ENCODE results near the gene TGM1.

TGM1 gene

GRCh38 chr14:24291446-24292117, 28.6 kb upstream of the TGM1 start:
- DNase-seq, result no peak

- no peak for DNase-seq
Observed at GRCh38 chr14:24290746-24291145, 27.8 kb upstream of the TGM1 start.

DNA sequence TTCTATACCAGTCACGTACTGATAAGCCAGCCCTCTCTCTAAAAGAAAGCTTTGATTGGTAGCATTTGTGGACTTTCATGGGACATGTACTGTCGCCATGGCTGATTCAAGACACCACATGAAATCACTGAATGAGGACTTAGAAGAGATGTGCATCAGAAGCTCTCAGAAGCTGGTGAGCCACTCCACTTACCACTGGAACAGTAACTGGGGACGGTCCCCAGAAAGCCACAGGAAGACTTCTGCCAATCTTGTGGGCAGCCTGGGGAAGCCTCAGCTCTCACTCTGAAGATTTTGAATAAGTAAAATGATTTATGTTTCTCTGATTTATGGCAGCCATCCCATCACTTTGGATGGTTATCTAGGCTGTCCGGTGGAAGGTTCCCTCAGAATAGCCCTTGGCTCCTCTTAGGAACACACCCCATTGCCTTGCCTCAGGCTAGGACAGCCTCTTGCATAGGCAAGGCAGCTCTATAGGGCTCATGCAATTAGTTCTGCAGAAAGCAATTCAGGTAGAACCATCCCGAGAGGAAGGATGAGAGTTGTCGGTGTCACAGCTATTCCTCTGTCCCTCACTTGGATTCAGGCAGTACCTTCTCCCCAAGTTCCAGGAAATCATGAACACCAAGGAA, 26.8 kb upstream of the TGM1 start:
- no peak for DNase-seq

GRCh38 chr14:24286996-24287395, 24.0 kb upstream of the TGM1 start:
- no peak for DNase-seq

DNA sequence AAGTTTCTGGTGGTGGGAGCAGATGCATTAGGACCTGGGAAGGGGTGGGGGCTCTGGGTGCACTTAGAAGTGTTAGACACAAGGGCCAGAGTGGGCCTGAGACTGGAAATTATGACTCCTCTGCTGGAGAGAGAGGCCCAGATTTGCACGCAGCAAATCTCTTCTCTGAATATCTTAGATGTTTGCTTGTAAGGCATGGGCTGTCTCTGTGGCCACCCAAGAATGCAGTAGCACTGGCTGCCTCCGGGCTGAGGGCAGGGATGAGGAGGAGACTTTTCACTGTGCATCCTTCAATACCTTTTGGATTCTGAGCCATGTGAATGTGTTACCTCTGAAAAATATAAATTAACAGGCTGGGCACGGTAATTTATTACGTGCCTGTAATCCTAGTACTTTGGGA, 22.4 kb upstream of the TGM1 start:
- no peak for DNase-seq

GRCh38 chr14:24284501-24285035, 21.6 kb upstream of the TGM1 start:
- DNase-seq, result no peak

GRCh38 chr14:24283796-24284460, 21.0 kb upstream of the TGM1 start:
- no peak for DNase-seq

- no peak for DNase-seq
Observed at GRCh38 chr14:24282736-24283135, 19.8 kb upstream of the TGM1 start.

DNA sequence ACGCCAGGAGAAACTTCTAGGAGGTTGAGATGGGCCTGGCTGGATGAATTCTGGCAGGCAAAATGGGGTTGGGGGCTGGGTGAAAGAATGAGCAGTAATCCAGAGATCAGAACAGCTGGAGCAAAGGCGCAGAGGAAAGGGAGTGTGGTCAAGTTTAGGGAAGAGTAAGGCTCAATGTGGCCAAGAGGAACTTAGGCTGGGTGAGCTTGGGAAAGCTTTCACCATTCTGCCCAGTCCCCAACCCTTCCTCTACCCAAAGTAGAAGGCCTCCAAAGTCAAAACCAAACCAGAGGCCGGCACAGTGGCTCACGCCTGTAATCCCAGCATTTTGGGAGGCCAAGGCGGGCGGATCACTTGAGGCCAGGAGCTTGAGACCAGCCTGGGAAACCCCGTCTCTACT, 18.7 kb upstream of the TGM1 start:
- no peak for DNase-seq

DNA sequence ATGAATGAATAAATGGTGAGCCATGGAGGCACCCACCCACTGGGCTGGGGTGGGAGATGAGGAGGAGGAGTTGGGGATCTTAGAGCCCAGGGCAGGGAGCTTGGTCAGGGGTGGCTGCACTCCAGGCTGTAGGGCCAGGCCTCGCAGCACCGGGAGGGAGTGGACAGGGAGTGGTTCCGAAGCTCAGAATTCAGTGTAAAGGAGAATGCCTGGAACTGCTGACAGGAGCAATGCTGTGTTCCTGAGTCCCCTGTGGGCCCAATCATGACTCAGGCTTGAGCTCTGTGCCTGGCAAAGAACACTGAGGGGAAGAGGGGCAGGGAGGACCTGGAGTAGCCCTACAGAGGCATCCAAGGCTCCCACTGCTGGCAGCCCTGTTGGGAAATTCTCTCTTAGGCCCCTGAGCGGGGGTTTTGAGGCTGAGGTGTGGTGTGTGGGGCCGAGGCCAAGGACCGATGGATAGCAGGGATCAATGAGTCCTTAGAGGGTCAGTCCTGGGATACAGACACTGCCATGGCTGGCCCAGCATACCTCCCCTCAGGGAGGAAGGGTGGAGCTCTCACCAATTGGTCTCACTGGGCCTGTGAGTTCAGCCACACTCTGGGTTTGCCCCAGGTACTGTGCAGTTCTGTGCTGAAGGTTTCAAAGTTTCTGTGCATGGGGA, 18.0 kb upstream of the TGM1 start:
- DNase-seq, result no peak

DNA sequence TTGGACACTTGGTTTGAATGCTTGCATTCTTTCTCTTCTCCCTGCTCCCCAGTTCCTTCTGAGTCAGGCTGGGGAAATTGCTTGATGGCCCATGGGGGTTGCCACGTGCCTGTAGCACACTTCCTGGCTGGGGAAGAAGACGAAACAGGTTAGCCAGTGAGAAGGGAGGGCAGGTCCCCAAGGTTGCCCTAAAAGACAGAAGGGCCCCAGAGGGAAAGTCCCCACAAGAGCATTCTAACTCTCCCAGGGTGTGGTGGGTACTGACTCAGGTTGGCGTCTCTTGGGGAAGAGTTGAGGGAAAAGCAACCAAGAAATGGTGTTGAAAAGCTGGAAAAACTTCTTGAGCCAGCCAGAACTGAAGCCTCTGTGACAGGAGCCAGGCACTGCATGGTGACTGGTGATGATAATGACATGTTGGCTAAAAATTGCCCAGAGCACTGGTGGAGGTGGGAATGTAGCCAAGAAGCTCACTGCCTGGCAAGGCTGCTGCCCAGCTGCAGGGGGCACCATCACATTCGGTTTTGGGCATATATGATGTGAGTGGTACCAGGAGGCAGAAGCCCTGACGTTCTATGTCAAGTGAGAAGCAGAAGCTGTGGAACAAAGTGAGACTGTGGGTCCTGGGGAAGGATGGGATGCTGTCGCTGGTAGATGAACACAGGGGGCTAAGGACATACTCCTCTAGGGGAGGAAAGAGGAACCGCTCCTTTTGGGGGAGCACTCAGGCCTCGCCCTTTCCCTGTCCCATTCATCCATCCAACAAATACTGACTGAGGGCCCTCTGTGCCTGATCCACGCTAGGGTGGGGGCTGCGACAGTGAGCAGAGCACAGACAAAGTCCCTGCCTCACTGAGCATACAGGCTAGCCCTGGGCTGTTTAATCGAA, 16.6 kb upstream of the TGM1 start:
- DNase-seq, result peak; percentile 53

DNA sequence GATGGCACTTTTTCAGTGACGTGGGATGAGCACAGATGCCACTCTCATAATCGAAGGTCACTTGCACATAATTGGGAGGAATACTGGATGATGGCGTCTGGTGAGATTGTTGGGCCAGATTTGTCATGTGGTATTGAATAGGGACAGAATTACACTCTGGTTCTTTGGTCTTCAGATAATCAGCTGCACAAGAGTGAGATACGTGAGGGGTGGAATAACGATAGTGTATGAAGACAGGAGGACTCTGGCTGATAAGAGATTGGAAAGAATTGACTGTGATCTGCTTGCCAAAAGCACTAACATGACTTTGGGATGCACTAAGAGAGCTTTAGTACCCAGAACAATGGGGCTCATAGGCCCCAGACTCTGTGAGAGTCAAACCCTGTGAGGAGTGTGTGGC, 15.4 kb upstream of the TGM1 start:
- DNase-seq, result no peak

DNA sequence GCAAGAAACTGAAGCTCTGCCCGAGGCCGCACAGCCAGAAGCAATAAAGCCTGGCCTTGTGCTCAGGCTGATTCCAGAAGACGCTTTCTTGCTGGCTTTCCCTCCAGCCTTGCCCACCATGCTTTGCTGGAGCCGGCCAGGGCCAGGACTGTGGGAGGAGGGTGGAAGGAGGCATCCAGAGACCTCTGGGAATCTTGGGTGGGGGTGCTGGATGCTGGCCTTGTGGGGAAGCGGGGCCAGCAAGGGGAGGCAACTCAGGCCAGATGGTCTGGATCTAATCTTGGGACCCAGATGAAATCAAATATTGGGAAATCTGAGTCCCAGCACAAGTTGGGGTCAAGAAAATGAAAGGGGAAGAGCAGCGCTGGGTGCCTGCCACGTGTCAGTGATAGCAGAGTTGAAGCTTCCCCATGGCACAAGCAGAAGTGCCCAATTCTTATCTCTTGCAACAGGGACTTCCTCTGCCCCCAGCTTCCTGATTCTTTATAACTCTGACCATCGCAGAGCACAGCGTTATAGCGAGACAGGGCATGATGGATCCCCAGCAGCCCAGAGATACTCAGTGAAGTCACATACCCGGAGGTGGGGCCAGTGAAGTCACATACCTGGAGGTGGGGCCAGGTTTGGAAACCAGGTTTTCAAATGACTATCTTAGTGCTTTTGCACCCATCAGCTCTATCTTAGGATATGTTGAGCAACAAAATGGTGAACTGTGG, 14.8 kb upstream of the TGM1 start:
- DNase-seq, result no peak

DNA sequence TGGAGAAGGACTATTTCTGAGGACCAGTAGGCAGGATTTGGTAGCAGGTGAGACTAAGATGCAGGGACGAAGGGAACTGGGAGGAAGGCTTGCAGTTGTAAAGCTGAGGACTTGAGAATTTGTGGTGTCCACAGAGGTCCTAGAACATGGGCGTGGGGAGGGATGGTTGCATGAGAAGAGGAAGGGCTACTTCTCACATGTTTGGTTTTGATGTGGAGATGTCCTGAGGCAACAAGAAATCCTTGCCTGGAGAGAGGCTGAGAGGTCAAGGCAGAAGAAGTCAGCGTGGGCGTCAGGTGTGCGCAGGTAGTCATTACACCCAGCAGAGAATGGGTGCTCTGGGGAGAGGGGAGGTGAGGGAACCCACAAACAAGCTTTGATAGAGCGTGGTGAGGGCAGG, 14.1 kb upstream of the TGM1 start:
- no peak for DNase-seq

GRCh38 chr14:24274101-24274543, 11.1 kb upstream of the TGM1 start:
- peak; percentile 49 for DNase-seq

GRCh38 chr14:24273422-24273998, 10.5 kb upstream of the TGM1 start:
- DNase-seq, result no peak

DNA sequence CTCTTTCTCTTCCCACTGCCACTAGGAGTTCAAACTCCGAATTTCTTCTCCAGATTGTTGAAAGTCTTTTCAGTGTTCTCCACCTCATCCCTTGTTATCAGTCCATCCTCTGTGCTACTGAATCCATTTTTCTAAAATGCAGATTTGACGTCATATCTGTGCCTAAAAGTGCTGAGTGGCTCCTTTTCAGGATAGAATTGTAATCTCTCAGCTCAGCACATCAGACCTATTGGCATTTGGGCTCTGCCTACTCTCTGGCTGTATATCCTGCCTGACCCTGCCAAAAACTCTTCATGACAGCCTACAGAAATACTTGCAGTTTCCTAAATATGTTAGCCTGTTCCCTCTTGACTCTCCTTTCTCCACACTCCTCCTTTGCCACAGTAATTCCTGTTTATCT, 9.5 kb upstream of the TGM1 start:
- no peak for DNase-seq

- no peak for DNase-seq
Observed at GRCh38 chr14:24271834-24272263, 8.9 kb upstream of the TGM1 start.

- DNase-seq, result peak; percentile 94
Observed at GRCh38 chr14:24271134-24271833, 8.3 kb upstream of the TGM1 start, which contains the start of gene RABGGTA. RABGGTA (minus strand) TSS chr14:24271597; CDS start chr14:24271115, 482 bp downstream.

DNA sequence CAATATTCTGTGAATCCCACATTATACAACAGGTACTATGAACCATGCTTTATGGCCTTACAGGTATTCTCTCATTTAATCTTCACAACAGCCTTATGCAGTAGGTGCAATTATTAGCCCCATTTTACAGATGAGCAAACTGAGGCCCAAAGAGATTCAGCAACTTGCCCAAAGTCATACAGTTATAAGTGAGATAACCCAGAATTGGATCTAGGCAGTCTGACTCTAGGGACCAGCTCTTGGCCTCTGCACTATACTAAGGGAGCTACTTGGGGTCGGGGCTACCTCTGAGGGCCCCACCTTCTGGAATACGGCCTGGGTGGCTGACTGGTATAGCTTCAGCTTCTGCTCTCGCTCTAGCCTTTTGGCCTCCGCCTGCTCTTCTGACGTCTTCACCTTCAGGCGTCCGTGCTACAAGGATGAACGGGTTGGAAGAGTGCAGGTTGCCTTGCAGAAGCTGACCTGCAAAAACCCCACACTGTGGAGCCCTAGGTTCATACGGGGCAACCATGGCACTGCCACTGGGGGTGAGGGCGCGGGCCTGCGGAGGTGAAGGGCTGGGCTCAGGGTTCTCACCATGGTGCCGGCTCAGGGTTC, 7.7 kb upstream of the TGM1 start:
- DNase-seq, result no peak
